ENCODE measurements around the gene VDAC1. TPM values are rescaled to one million over a fixed set of nuclear protein-coding genes. Genes with fewer than 3 reads are reported as not detected.

Gene VDAC1
- total and polyA plus RNA-seq, 2 of the 8 experiments (the other 6 are each of a cell fraction or from before 2014, with no cell fraction given) = 111 to 301 TPM

GRCh38 chr5:134043793-134044792, 39.3 kb upstream of the VDAC1 start (continued):
- TF ChIP-seq, protein P1, sequence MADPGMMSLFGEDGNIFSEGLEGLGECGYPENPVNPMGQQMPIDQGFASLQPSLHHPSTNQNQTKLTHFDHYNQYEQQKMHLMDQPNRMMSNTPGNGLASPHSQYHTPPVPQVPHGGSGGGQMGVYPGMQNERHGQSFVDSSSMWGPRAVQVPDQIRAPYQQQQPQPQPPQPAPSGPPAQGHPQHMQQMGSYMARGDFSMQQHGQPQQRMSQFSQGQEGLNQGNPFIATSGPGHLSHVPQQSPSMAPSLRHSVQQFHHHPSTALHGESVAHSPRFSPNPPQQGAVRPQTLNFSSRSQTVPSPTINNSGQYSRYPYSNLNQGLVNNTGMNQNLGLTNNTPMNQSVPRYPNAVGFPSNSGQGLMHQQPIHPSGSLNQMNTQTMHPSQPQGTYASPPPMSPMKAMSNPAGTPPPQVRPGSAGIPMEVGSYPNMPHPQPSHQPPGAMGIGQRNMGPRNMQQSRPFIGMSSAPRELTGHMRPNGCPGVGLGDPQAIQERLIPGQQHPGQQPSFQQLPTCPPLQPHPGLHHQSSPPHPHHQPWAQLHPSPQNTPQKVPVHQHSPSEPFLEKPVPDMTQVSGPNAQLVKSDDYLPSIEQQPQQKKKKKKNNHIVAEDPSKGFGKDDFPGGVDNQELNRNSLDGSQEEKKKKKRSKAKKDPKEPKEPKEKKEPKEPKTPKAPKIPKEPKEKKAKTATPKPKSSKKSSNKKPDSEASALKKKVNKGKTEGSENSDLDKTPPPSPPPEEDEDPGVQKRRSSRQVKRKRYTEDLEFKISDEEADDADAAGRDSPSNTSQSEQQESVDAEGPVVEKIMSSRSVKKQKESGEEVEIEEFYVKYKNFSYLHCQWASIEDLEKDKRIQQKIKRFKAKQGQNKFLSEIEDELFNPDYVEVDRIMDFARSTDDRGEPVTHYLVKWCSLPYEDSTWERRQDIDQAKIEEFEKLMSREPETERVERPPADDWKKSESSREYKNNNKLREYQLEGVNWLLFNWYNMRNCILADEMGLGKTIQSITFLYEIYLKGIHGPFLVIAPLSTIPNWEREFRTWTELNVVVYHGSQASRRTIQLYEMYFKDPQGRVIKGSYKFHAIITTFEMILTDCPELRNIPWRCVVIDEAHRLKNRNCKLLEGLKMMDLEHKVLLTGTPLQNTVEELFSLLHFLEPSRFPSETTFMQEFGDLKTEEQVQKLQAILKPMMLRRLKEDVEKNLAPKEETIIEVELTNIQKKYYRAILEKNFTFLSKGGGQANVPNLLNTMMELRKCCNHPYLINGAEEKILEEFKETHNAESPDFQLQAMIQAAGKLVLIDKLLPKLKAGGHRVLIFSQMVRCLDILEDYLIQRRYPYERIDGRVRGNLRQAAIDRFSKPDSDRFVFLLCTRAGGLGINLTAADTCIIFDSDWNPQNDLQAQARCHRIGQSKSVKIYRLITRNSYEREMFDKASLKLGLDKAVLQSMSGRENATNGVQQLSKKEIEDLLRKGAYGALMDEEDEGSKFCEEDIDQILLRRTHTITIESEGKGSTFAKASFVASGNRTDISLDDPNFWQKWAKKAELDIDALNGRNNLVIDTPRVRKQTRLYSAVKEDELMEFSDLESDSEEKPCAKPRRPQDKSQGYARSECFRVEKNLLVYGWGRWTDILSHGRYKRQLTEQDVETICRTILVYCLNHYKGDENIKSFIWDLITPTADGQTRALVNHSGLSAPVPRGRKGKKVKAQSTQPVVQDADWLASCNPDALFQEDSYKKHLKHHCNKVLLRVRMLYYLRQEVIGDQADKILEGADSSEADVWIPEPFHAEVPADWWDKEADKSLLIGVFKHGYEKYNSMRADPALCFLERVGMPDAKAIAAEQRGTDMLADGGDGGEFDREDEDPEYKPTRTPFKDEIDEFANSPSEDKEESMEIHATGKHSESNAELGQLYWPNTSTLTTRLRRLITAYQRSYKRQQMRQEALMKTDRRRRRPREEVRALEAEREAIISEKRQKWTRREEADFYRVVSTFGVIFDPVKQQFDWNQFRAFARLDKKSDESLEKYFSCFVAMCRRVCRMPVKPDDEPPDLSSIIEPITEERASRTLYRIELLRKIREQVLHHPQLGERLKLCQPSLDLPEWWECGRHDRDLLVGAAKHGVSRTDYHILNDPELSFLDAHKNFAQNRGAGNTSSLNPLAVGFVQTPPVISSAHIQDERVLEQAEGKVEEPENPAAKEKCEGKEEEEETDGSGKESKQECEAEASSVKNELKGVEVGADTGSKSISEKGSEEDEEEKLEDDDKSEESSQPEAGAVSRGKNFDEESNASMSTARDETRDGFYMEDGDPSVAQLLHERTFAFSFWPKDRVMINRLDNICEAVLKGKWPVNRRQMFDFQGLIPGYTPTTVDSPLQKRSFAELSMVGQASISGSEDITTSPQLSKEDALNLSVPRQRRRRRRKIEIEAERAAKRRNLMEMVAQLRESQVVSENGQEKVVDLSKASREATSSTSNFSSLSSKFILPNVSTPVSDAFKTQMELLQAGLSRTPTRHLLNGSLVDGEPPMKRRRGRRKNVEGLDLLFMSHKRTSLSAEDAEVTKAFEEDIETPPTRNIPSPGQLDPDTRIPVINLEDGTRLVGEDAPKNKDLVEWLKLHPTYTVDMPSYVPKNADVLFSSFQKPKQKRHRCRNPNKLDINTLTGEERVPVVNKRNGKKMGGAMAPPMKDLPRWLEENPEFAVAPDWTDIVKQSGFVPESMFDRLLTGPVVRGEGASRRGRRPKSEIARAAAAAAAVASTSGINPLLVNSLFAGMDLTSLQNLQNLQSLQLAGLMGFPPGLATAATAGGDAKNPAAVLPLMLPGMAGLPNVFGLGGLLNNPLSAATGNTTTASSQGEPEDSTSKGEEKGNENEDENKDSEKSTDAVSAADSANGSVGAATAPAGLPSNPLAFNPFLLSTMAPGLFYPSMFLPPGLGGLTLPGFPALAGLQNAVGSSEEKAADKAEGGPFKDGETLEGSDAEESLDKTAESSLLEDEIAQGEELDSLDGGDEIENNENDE (IDR thresholded peaks at IDR 0.05; ENCODE audit: insufficient replicate concordance, low read length) = no peak
- TF ChIP-seq EP300 (IDR thresholded peaks at IDR 0.05; ENCODE audit: borderline replicate concordance in 1 of 2, low read depth in 2 of 2, low read length in 2 of 2) (no peak), RXRA (IDR thresholded peaks at IDR 0.05; ENCODE audit: insufficient read depth, low read depth, low read length) (no peak), GTF2F1 (IDR thresholded peaks at IDR 0.05; ENCODE audit: borderline replicate concordance, low read depth, low read length) (no peak), KDM5A (IDR thresholded peaks at IDR 0.05; ENCODE audit: low read length) (no peak), TAF1 (IDR thresholded peaks at IDR 0.05; ENCODE audit: low read depth, low read length) (no peak), SIN3A (conservative IDR thresholded peaks at IDR 0.05 in 1 of 2, IDR thresholded peaks at IDR 0.05 in 1 of 2; ENCODE audit: low read depth in 1 of 2, low read length in 2 of 2) (no peak), SRF (IDR thresholded peaks at IDR 0.05; ENCODE audit: low read depth, low read length) (no peak)

Measured in H1 (cell line).